ENCODE results near the gene GRIN2A. TPM values are rescaled to one million over a fixed set of nuclear protein-coding genes. Genes with fewer than 3 reads are reported as not detected.

Gene GRIN2A
- total and polyA plus RNA-seq, 2 experiments from 2014 or later: 0.05 to 1.6 TPM

DNA sequence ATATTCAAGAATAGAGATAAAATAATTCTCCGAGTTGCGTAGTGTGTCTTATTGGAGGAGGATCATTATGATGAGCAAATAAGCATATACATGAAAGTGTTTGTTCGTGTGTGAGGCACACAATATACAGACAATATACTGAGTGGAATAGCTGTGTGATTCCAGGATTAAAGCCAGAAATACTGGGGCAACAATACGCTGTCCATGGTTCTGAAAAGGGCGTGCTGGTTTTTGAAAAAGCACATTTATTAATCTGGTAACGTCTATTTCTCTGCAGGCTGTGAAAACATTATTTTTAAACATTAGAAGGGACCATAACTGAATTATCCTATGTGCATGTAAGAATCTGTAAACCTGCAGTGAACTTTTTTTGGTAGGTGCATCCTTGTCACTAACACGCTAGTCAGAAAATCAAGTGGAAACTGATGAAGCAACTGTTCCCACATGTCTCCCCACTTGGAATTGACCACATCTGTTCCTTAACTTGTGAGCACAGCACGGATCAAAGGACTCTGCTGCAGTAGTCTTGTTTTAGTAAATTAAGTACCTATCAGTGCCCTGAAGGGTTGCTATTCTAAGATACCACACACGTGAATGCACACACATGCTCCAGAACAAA lies 346.0 kb downstream of the GRIN2A start:
- H3K9me2 ChIP-seq (replicated peaks; ENCODE audit: insufficient read depth): no peaks in the 10 kb centered on the region
- H3K4me3 ChIP-seq: no peak overlapping the region
- no peaks in the 10 kb centered on the region for H4K20me1 ChIP-seq (ENCODE audit: insufficient read depth, poor library complexity, severe bottlenecking)
- no peak overlapping the region for H2AFZ ChIP-seq
- H3K4me1 ChIP-seq (ENCODE audit: insufficient read depth): no peaks in the 10 kb centered on the region
- peak; percentile 62 for DNase-seq (ENCODE audit: low spot score)
- H3K36me3 ChIP-seq (replicated peaks; ENCODE audit: insufficient read depth, low read depth): no peaks in the 10 kb centered on the region
- H3K9me3 ChIP-seq (ENCODE audit: low read depth): no peaks in the 10 kb centered on the region
- WGBS (ENCODE audit: low lambda C conversion rate, missing lambda C conversion rate): 52% methylated on average over 9 of the region's 9 CpGs
- H3K27me3 ChIP-seq: no peaks in the 10 kb centered on the region
- no peak overlapping the region for H3K27ac ChIP-seq
- no peak overlapping the region for H3K4me2 ChIP-seq
- no peaks in the 10 kb centered on the region for H3K79me2 ChIP-seq
- no peak for TF ChIP-seq EZH2phosphoT487 (IDR thresholded peaks at IDR 0.05; ENCODE audit: low read depth, severe bottlenecking, unreplicated experiment)
- TF ChIP-seq, protein P1, sequence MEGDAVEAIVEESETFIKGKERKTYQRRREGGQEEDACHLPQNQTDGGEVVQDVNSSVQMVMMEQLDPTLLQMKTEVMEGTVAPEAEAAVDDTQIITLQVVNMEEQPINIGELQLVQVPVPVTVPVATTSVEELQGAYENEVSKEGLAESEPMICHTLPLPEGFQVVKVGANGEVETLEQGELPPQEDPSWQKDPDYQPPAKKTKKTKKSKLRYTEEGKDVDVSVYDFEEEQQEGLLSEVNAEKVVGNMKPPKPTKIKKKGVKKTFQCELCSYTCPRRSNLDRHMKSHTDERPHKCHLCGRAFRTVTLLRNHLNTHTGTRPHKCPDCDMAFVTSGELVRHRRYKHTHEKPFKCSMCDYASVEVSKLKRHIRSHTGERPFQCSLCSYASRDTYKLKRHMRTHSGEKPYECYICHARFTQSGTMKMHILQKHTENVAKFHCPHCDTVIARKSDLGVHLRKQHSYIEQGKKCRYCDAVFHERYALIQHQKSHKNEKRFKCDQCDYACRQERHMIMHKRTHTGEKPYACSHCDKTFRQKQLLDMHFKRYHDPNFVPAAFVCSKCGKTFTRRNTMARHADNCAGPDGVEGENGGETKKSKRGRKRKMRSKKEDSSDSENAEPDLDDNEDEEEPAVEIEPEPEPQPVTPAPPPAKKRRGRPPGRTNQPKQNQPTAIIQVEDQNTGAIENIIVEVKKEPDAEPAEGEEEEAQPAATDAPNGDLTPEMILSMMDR (IDR thresholded peaks at IDR 0.05; ENCODE audit: poor library complexity): no peak
- no peak for TF ChIP-seq EZH2 (IDR thresholded peaks at IDR 0.05; ENCODE audit: borderline replicate concordance)

DNA sequence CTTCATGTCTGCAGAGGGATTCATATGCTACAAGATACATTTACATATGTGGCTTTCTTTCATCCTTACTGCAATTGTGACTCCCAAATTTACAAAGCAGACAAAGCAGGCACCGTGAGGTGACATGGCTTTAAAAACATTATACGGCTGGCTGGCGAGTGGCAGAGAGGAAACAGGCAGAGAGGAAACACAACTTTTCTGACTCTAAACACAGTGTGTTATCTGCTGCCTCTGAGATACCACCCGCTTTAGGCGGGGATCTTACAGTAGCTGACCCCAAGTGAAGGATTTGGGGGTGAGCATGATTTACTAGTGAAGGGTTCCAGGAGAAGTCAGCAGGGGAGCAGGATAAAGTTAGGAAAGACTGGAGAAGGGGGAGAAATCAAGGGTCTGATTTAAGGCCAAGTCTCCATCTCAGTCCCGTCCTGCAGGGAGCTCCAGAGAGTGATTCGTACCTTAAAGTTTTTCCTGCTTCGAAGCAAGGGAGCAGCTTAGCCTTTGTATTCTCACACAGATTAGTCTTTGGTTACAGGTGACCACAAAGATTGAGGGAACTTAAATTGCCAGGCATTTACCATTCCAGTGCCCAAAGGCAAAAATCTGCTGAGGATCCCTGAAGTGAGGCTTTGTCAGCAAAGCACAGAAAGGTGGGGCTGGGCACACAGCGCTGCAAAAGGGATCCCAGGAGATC lies 355.0 kb downstream of the GRIN2A start:
- Histone ChIP-seq H3K79me2 (no peaks in the 10 kb centered on the region), H3K27ac (no peak overlapping the region), H2AFZ (no peak overlapping the region), H3K4me2 (no peak overlapping the region), H3K4me1 (ENCODE audit: insufficient read depth) (no peaks in the 10 kb centered on the region), H3K27me3 (peaks cover 14% of the 10 kb centered on the region), H3K9me2 (replicated peaks; ENCODE audit: insufficient read depth) (no peaks in the 10 kb centered on the region), H3K9me3 (ENCODE audit: low read depth) (no peaks in the 10 kb centered on the region), H3K36me3 (replicated peaks; ENCODE audit: insufficient read depth, low read depth) (no peaks in the 10 kb centered on the region), H3K4me3 (no peak overlapping the region), H4K20me1 (ENCODE audit: insufficient read depth, poor library complexity, severe bottlenecking) (no peaks in the 10 kb centered on the region)
- TF ChIP-seq EZH2 (IDR thresholded peaks at IDR 0.05; ENCODE audit: borderline replicate concordance): no peak
- no peak for TF ChIP-seq EZH2phosphoT487 (IDR thresholded peaks at IDR 0.05; ENCODE audit: low read depth, severe bottlenecking, unreplicated experiment)
- TF ChIP-seq, protein P1 (IDR thresholded peaks at IDR 0.05; ENCODE audit: poor library complexity): no peak
- 47% methylated on average over 9 of the region's 9 CpGs for WGBS (ENCODE audit: low lambda C conversion rate, missing lambda C conversion rate)
- no peak for DNase-seq (ENCODE audit: low spot score)

DNA sequence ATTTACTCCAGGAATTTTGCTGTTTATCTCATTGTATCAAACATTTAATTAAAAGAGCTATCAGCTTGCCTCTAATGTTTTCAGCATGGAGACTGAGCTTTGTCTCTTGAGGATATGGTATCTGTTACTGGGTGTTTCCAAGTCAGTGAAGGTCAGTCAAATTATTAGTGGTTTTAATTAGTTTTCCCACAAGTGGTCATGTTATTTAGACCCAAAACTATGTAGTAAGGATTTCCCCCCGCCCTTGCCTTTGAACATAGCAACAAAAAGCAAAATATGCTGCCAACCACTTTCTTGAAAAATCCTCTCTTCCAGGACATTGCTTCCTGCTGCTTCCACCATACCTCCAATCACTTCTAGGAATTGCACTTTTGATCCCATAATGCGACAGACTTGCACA lies 355.6 kb downstream of the GRIN2A start:
- H3K4me2 ChIP-seq: no peak overlapping the region
- 57% methylated on average over 2 of the region's 2 CpGs for WGBS (ENCODE audit: low lambda C conversion rate, missing lambda C conversion rate)
- no peak overlapping the region for H2AFZ ChIP-seq
- H3K79me2 ChIP-seq: no peaks in the 10 kb centered on the region
- TF ChIP-seq EZH2 (IDR thresholded peaks at IDR 0.05; ENCODE audit: borderline replicate concordance): no peak
- no peak for TF ChIP-seq EZH2phosphoT487 (IDR thresholded peaks at IDR 0.05; ENCODE audit: low read depth, severe bottlenecking, unreplicated experiment)
- TF ChIP-seq, protein P1 (IDR thresholded peaks at IDR 0.05; ENCODE audit: poor library complexity): no peak
- no peaks in the 10 kb centered on the region for H3K9me3 ChIP-seq (ENCODE audit: low read depth)
- no peak overlapping the region for H3K27ac ChIP-seq
- no peaks in the 10 kb centered on the region for H3K9me2 ChIP-seq (replicated peaks; ENCODE audit: insufficient read depth)
- DNase-seq (ENCODE audit: low spot score): no peak
- H4K20me1 ChIP-seq (ENCODE audit: insufficient read depth, poor library complexity, severe bottlenecking): no peaks in the 10 kb centered on the region
- H3K4me1 ChIP-seq (ENCODE audit: insufficient read depth): no peaks in the 10 kb centered on the region
- peaks cover 19% of the 10 kb centered on the region for H3K27me3 ChIP-seq
- no peak overlapping the region for H3K4me3 ChIP-seq
- no peaks in the 10 kb centered on the region for H3K36me3 ChIP-seq (replicated peaks; ENCODE audit: insufficient read depth, low read depth)

All from hepatocyte (in vitro differentiated cells).